ENCODE results near the gene CXCR4.

Gene CXCR4

GRCh38 chr2:136131484-136131960, 13.6 kb upstream of the CXCR4 start:
- DNase-seq = no peak

GRCh38 chr2:136130511-136130910, 12.6 kb upstream of the CXCR4 start:
- DNase-seq = no peak

GRCh38 chr2:136130045-136130444, 12.1 kb upstream of the CXCR4 start:
- DNase-seq = no peak

GRCh38 chr2:136129601-136130000, 11.7 kb upstream of the CXCR4 start:
- no peak for DNase-seq

DNA sequence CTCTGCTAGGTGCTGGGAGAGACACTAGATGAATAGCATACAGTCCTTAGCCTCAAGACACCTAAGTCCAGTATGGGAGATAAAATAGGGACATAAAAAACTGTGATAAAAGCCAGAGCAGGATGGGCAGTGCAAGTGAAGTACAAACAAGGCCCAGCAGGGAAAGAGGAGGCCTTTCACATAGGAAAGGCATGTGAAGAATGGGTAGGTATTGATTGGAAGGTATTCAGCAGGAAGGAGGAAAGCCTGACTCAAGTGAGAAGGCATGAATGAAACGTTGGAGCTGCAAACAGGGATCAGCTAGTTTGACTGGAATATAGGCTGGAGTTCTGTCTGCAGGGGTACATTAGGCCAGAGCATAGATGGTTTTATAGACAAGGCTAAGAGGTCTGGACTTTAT, 11.0 kb upstream of the CXCR4 start:
- DNase-seq = no peak

DNA sequence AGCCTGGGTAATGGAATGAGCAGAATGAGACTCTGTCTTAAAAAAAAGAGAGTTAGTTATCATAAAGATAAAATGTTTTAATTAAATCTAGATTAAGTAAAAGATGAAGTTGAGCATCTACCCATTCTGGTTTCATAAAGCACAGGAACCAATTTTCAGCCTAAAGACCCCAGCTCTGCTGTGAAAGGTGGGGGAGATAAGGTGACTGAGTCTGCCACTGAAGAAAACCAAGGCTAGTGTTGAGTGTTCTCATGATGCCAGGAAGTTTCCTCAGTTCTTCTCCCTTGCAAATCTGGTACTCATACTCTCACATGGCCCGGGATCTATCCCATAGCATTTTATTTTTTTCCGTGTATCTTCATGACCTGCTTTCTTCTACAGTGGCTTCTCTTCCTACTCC, 10.4 kb upstream of the CXCR4 start:
- DNase-seq = no peak

GRCh38 chr2:136127356-136127755, 9.4 kb upstream of the CXCR4 start:
- no peak for DNase-seq

DNA sequence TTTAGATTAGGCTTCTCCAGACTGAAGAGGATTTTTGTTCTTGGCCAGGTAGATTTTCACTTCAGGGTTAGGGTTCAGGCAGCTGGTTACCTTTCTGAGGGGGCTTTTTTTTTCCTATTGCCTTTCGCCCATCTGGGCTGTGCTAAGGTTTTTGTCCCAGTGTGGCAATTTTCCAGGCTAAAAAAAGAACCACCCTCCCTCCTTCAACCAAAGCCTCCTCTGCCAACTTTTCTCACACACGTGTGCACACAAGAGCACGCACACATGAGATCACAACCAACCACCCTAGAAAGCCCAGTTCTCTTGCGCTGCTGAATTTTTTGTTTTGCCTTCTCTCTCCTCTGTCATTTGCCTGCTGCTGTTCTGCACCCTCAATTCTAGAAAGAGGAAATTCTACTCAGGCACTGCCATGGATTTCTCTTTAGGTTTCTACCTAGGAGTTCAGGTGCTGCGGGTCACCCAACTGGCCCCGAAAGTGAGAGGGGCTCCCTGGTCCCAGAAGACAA, 8.5 kb upstream of the CXCR4 start:
- DNase-seq = no peak

GRCh38 chr2:136126021-136126420, 8.1 kb upstream of the CXCR4 start:
- no peak for DNase-seq

DNA sequence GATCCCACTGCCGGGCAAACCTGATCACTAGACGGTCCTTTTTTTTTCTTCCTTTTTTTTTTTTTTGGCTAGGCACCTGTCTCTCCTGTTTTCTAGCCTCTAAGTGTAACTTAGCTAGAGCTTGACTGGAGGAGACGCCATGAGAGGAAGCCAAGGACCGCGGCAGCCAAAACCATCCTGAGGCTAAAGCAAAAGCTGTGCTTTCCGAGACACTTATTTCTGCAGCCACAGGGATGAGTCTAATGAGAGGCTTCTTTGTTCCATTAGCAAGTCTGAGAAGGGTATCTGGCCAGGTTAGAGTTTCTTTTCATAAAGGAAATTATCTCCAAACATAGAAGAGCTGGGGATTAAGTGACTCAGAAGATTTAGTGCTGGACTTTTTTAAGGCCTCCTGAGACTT, 7.3 kb upstream of the CXCR4 start:
- DNase-seq = no peak

GRCh38 chr2:136124805-136125204, 6.9 kb upstream of the CXCR4 start:
- DNase-seq = no peak

DNA sequence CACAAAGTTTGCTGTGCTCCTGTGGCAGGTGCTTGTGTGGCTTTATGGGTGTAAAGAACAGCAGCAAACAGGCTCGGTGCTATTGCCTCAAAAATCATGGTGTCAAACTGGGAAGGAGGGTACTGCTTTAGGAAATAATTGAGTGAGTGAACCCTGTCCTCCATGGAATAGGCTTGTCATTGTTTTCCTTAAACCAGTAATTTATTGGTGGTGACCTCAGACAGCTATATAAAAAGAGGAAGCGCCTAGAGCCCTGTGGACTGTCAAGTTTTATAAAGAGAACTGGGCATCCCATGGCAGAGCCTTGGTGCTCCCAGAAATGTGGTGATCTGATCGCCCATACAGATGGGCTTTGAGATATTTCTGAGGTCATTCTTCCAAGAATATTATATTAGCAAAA, 4.7 kb upstream of the CXCR4 start:
- DNase-seq = no peak

DNA sequence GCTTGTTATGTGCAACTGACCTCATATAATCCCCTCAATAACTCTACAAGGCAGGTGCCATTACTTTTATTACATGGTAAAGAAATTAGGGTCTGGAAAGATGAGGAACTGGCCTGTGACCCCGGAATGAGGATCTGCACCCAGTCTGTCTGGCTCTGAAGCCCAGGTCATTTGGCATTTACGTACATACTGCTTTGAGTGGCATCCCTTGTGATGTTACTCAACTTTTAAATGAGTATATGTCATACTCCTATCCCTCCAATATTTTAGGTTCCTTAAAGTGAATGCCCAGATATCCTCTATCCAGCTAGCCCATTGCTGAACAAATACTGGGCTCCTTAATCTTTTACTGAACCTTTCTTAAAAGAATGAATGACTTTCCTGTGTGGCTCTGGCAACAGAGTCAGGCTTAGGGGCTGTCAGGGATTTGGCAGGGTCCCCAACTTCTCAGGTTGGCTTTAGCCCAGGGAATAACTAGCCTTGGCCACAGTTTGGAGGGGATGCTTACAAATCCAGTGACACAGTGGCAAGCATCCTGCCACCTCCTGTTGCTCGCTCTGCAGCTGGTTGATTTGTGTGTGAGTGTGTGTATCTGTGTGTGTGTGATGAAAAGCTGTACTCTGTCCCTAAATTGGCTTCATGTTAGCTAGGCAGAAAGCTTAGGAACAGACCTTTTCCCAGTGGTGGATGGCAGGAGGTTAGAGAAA, 3.4 kb upstream of the CXCR4 start:
- no peak for DNase-seq

DNA sequence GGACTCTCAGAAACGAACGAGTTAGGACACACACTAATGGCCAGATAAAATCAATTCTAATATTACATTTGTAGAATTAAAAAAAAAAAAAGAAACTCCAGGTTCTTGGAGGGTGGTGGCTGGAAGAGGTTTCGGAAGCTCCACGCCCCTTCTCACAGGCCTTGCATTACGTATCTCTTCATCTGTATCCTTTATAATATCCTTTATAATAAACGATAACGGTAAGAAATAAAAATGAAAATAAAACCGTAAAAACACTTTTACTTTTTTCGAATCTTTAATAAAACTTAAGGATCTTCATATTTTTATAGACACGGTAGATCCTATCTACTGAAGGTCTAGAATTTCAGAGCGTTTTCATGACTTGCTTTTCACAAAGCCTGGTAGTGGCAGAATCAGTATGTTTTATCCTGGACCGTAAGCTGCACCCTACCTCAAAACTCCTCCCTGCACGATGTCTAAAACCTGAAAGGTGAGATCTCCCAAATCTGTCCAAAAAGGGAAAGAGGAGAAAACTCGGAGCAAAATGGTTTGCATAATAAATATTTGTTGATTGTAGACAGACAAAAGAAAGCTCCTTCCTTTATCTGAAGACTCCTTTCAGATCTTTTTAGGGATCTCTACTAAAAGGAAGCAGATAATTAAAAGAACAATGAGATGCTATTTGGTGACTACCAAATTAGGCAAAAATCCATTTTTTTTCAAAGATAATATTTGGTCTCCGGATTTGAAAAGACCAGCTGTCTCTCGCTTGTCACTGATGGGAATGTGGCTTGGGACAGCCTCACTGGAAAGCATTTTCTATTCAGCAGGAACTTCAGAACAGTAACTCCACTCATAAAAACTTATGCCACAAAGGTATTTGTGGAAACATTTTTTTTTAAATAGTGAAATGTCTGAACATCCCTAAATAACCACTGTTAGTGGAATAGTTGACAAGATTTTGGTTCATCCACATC, 2.0 kb upstream of the CXCR4 start:
- DNase-seq = no peak

- peak; percentile 90 for DNase-seq
Measured at GRCh38 chr2:136118819-136119716, 1.1 kb upstream of the CXCR4 start.

- peak; percentile 74 for DNase-seq
Measured at GRCh38 chr2:136117391-136117841, 533 bp downstream of the CXCR4 start.

DNA sequence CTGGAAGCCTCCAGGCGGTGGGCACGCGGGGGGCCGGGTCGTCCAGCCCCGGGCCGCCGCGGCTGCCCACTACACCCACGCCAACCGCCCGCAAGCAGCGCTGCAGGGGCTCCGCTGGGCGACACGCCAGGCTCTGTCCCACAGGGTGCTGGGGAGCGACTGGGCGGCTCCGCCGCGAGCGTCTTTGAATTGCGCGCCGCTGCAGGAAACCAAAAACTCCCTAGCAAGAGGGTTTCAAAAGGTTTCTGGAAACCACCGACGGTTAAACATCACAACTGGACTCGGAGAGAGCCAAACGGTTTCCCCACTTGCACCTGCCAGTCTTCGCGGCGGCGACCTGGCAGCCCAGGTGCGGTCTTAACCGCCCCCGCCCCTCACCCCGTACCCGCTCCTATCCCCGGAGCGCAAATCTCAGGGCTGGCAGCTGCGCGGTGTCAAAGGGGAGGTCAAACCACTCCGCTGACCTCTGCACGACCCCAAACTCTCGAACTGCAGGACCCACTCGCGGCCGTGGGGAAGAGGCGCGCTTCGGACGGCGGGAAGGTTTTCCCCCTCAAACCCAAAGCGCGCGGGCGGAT, 1.0 kb downstream of the CXCR4 start:
- peak; percentile 77 for DNase-seq

DNA sequence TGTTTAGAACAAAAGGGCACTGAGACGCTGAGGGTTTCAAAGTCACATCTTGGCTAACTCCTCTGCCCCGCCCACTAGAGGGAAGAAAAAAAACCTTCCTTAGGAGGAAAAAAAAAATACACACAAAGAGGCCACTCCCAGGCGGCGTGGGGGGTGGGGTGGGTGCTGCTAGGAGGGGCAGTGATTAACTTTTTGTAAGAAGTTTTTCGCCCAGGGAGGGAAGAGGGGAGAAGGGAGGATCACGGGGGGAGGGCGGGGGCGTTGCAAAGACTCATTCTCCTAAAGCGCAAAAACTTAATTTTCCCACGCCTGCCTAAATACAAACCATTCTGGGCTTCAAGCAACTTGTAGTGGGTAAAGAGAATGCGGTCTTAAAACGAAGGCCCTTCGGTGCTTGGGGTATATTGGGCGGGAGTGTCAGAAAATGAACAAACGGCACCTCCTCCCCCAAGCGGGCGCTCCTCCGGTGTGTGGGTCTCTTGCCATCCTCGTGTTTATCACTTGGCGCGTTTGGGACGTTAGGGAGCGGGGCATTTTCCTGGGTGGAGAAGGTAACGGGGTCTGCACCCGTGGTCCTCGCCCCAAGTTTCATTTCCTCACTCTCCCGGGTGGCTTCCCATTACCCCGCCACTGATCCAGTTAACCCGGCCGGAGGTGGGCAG, 1.7 kb downstream of the CXCR4 start:
- DNase-seq = peak; percentile 80

- no peak for DNase-seq
Measured at GRCh38 chr2:136115183-136115761, 2.7 kb downstream of the CXCR4 start.

- DNase-seq = no peak
Measured at GRCh38 chr2:136114382-136114781, 3.6 kb downstream of the CXCR4 start.
